Measurements from ENCODE around the gene RARRES2. TPM values are rescaled to one million over a fixed set of nuclear protein-coding genes. Genes with fewer than 3 reads are reported as not detected.
"Not testable (repeated sequence)": the region's sequence is repeated elsewhere in the genome, so short reads cannot be mapped to it uniquely, and the experiment has no call there.

Gene RARRES2
- total and polyA plus RNA-seq, 12 donors, result 132 to 7,984 (median 3,315) TPM

GRCh38 chr7:150317748-150318444 lies 23.5 kb downstream of the RARRES2 start:
- H3K36me3 ChIP-seq (replicated peaks in 1 of 2), result no peaks in the 10 kb centered on the region
- peaks cover 22 to 45% of the 10 kb centered on the region in 2 donors for H3K4me1 ChIP-seq (replicated peaks in 1 of 2)
- no peak overlapping the region for H3K4me3 ChIP-seq
- no peak for TF ChIP-seq POLR2A (IDR thresholded peaks at IDR 0.05)
- no peak for TF ChIP-seq CTCF (IDR thresholded peaks at IDR 0.05)
- H3K27ac ChIP-seq, result no peak overlapping the region
- intact Hi-C loops (cut with DNase I), result no loop called here
- no peaks in the 10 kb centered on the region for H3K9me3 ChIP-seq (replicated peaks in 1 of 3)
- H3K27me3 ChIP-seq, result no peaks in the 10 kb centered on the region
- 69 to 76% (median 74%) methylated on average over 7 of the region's 7 CpGs for WGBS, 4 donors
- peak in 1 of 7 donors; percentile 1 for DNase-seq

- WGBS, 4 donors, result 80 to 89% (median 89%) methylated on average over 6 of the region's 6 CpGs
- H3K27me3 ChIP-seq; intact Hi-C loops (cut with DNase I); H3K4me3 ChIP-seq; H3K27ac ChIP-seq; H3K36me3 ChIP-seq (replicated peaks in 1 of 2); H3K9me3 ChIP-seq (replicated peaks in 1 of 3): not testable (repeated sequence)
- peaks cover 13 to 51% of the 10 kb centered on the region in 2 donors for H3K4me1 ChIP-seq (replicated peaks in 1 of 2)
- DNase-seq, result peak in 1 of 7 donors; percentile 46
These were observed 24.4 kb downstream of the RARRES2 start for GRCh38 chr7:150316987-150317386.

GRCh38 chr7:150314639-150315239 lies 26.7 kb downstream of the RARRES2 start:
- WGBS, 4 donors, result 86 to 97% (median 94%) methylated on average over 5 of the region's 5 CpGs
- Histone ChIP-seq H3K27ac (no peak overlapping the region), H3K4me3 (no peak overlapping the region), H3K4me1 (replicated peaks in 1 of 2) (peaks cover 5 to 32% of the 10 kb centered on the region in 2 donors), H3K36me3 (replicated peaks in 1 of 2) (no peaks in the 10 kb centered on the region), H3K9me3 (replicated peaks in 1 of 3) (no peaks in the 10 kb centered on the region), H3K27me3 (no peaks in the 10 kb centered on the region)
- DNase-seq, result peak in 1 of 7 donors; percentile 45
- no peak for TF ChIP-seq POLR2A (IDR thresholded peaks at IDR 0.05)
- no peak for TF ChIP-seq CTCF (IDR thresholded peaks at IDR 0.05)
- intact Hi-C loops (cut with DNase I), result no loop called here

DNA sequence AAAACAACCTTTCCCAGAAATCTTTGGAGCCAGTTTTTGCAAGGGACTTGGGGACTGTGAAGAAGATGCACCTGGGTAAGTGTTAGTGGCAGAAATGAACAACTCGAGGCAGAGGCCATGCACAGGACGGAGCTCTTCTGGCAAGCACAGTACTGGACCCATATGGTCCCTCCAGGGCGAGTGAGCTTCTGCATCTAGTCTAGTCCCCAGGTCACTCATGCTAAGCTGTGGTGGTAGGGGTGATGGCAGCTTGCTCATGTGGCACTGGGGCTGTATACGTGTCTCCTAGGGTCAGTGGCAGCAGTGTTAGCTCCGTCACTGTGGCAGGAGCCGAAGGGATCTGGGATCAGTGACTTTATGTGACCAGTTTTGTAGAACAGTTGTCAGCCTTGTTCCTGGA lies 27.6 kb downstream of the RARRES2 start:
- Histone ChIP-seq H3K4me1 (replicated peaks in 1 of 2) (peaks cover 5 to 28% of the 10 kb centered on the region in 2 donors), H3K27me3 (no peaks in the 10 kb centered on the region), H3K36me3 (replicated peaks in 1 of 2) (no peaks in the 10 kb centered on the region), H3K4me3 (no peak overlapping the region), H3K27ac (peak overlapping the region in 2 of 5 donors; percentile 44 to 51), H3K9me3 (replicated peaks in 1 of 3) (no peaks in the 10 kb centered on the region)
- DNase-seq, result no peak
- 86 to 95% (median 92%) methylated on average over 3 to 6 of the region's 6 CpGs for WGBS, 4 donors
- intact Hi-C loops (cut with DNase I), result no loop called here
- TF ChIP-seq POLR2A (IDR thresholded peaks at IDR 0.05) (no peak), CTCF (IDR thresholded peaks at IDR 0.05) (no peak)
